Spleen (tissue), 7 donors: ENCODE measurements around the gene SMARCA1.

Source experiments
- POLR2AphosphoS5 ChIP-seq, 3 donors: sonication (generic); formaldehyde crosslinking; IDR thresholded peaks; one replicate each; pipeline ENCODE4 v1.5.1; 2017; ENCODE audit warnings: antibody characterized with exemption in 3 of 3
- TF ChIP-seq, protein P1 (sequence below), 11 experiments: fragments of 200-600 bp in 7 of 11; fragments of 450-650 bp in 4 of 11; sonication (generic) in 4 of 11; IDR thresholded peaks in 8 of 11; conservative IDR thresholded peaks in 3 of 11; 1 replicate in 7 of 11; 2 replicates in 4 of 11; pipeline versions ENCODE4 v1.4.0 to v1.8.0; 2016 to 2021; ENCODE audit warnings: antibody characterized with exemption in 11 of 11, inconsistent platforms in 4 of 11, mild to moderate bottlenecking in 1 of 11
- donor health status: DM: no; HTN: no; CAD: no; lungs with moderate emphysema.
- donor health status: DM: no; HTN: no; CAD: no.
- donor health status: DM: no; HTN: no; CAD: no.

DNA sequence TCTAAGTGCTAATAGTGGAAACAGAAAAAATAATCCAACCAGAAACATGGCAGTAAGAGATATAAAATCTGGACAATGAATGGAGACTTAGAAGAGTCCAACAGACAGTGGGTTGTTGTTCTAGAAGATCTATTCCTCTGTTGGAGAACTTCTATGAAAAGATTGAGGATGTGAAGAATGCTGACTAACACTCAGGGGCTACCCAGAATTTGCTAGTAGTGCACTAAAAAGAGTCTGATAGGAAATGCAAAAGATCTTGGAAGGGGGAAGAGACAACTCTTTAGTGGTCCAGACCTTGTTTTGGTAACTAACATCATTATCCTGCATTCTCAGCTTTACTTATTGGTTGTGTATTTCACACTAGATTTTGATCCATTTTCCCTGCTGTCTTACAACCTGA is 77.9 kb downstream of the SMARCA1 start:
- TF ChIP-seq, protein P1, sequence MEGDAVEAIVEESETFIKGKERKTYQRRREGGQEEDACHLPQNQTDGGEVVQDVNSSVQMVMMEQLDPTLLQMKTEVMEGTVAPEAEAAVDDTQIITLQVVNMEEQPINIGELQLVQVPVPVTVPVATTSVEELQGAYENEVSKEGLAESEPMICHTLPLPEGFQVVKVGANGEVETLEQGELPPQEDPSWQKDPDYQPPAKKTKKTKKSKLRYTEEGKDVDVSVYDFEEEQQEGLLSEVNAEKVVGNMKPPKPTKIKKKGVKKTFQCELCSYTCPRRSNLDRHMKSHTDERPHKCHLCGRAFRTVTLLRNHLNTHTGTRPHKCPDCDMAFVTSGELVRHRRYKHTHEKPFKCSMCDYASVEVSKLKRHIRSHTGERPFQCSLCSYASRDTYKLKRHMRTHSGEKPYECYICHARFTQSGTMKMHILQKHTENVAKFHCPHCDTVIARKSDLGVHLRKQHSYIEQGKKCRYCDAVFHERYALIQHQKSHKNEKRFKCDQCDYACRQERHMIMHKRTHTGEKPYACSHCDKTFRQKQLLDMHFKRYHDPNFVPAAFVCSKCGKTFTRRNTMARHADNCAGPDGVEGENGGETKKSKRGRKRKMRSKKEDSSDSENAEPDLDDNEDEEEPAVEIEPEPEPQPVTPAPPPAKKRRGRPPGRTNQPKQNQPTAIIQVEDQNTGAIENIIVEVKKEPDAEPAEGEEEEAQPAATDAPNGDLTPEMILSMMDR (IDR thresholded peaks at IDR 0.05 in 8 of 11, conservative IDR thresholded peaks at IDR 0.05 in 3 of 11): no peak
- TF ChIP-seq POLR2AphosphoS5 (IDR thresholded peaks at IDR 0.05): no peak
